Tibial nerve (tissue), 4 donors: ENCODE measurements around the gene E2F4. TPM values are rescaled to one million over a fixed set of nuclear protein-coding genes. Genes with fewer than 3 reads are reported as not detected.

Source experiments
- DNase-seq, 2 donors: peaks; one replicate each; pipeline ENCODE4 v3.0.0-alpha.2; 2019; ENCODE audit warnings: low spot score in 2 of 2
- H3K27ac ChIP-seq, 4 donors: fragments of 200-600 bp; sonication (generic) in 3 of 4; one replicate each; pipeline ENCODE4 v1.5.1; 2017 to 2019; ENCODE audit warnings: mild to moderate bottlenecking in 1 of 4
- H3K27me3 ChIP-seq, 2 donors: fragments of 200-600 bp; sonication (generic) in 1 of 2; one replicate each; pipeline versions ENCODE4 v1.5.1 to v1.6.0; 2017 to 2019
- H3K36me3 ChIP-seq, 3 donors: fragments of 200-600 bp; sonication (generic); one replicate each; pipeline ENCODE4 v1.5.1; 2018 to 2019
- H3K4me1 ChIP-seq, 4 donors: fragments of 200-600 bp; sonication (generic) in 3 of 4; one replicate each; pipeline ENCODE4 v1.5.1; 2017 to 2019
- H3K4me3 ChIP-seq, 4 donors: fragments of 200-600 bp; sonication (generic) in 3 of 4; one replicate each; pipeline ENCODE4 v1.5.1; 2017 to 2019; ENCODE audit warnings: mild to moderate bottlenecking in 1 of 4, moderate library complexity in 1 of 4
- H3K9me3 ChIP-seq, 4 donors: fragments of 200-600 bp; sonication (generic) in 3 of 4; one replicate each; pipeline ENCODE4 v1.5.1; 2017 to 2019
- CTCF ChIP-seq, 5 experiments: fragments of 200-600 bp in 3 of 5; fragments of 450-650 bp in 2 of 5; sonication (generic) in 3 of 5; IDR thresholded peaks; one replicate each; pipeline ENCODE4 v1.5.1; 2016 to 2019; ENCODE audit warnings: antibody characterized with exemption in 5 of 5, mild to moderate bottlenecking in 3 of 5, moderate library complexity in 2 of 5
- EP300 ChIP-seq, 2 donors: sonication (generic); formaldehyde crosslinking; IDR thresholded peaks; one replicate each; pipeline ENCODE4 v1.6.1; 2017; ENCODE audit warnings: antibody characterized with exemption in 2 of 2, mild to moderate bottlenecking in 1 of 2
- POLR2A ChIP-seq, 2 donors: fragments of 450-650 bp; IDR thresholded peaks; one replicate each; pipeline ENCODE4 v1.6.1; 2017; ENCODE audit warnings: antibody characterized with exemption in 2 of 2, mild to moderate bottlenecking in 2 of 2, moderate library complexity in 2 of 2
- WGBS, 2 donors: methylation state at CpG; one replicate each; pipeline ENCODE4 v1.1.5; 2018; 5-methylcytosine and 5-hydroxymethylcytosine counted together
- total RNA-seq, 4 donors: library from RNA; depleted of rRNA; stranded (reverse); fragments of >200 nt; gene quantifications; one replicate each; pipeline ENCODE4 v1.1.0, GENCODE V29; 2016

E2F4 gene
- total RNA-seq, 4 donors from 2014 or later: 60.1 to 119 (median 99.8) TPM

DNA sequence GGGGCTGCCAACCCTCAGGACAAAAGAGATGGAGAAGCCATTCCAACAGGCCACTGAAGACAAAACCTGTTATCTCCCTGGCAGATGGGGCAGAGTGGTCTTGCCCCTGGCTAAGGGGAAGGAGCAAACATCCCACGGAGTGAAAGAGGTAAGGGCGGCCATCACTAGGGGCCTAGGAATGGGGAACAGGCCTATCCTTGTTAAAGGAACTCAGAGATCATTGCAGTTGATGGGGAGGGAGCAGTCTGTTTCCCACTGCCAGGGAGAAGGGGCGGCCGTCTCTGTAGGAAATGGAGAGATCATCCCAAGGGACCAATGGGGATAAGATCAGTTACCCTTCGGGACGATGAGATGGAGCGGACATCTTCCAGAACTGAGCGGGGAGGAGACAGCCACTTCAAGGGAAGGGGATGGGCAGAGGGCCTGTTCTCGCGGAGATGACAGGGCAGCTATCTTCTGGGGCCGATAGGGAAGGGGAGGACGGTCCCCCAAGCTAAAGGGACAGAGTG lies 34.4 kb downstream of the E2F4 start:
- H3K9me3 ChIP-seq: no peaks in the 10 kb centered on the region
- H3K4me1 ChIP-seq: peaks cover 0 to 30% (median 10%) of the 10 kb centered on the region in 4 donors
- peak overlapping the region; percentile 74 to 94 (median 86) for H3K4me3 ChIP-seq
- no peak for TF ChIP-seq EP300 (IDR thresholded peaks at IDR 0.05)
- no peak for TF ChIP-seq POLR2A (IDR thresholded peaks at IDR 0.05)
- no peak for TF ChIP-seq CTCF (IDR thresholded peaks at IDR 0.05)
- peaks cover 0 to 57% (median 0%) of the 10 kb centered on the region in 3 donors for H3K36me3 ChIP-seq
- peak overlapping the region; percentile 21 to 92 (median 84) for H3K27ac ChIP-seq
- 5 to 6% methylated on average over 12 of the region's 12 CpGs for WGBS, 2 donors
- DNase-seq: no peak
- H3K27me3 ChIP-seq: no peaks in the 10 kb centered on the region

DNA sequence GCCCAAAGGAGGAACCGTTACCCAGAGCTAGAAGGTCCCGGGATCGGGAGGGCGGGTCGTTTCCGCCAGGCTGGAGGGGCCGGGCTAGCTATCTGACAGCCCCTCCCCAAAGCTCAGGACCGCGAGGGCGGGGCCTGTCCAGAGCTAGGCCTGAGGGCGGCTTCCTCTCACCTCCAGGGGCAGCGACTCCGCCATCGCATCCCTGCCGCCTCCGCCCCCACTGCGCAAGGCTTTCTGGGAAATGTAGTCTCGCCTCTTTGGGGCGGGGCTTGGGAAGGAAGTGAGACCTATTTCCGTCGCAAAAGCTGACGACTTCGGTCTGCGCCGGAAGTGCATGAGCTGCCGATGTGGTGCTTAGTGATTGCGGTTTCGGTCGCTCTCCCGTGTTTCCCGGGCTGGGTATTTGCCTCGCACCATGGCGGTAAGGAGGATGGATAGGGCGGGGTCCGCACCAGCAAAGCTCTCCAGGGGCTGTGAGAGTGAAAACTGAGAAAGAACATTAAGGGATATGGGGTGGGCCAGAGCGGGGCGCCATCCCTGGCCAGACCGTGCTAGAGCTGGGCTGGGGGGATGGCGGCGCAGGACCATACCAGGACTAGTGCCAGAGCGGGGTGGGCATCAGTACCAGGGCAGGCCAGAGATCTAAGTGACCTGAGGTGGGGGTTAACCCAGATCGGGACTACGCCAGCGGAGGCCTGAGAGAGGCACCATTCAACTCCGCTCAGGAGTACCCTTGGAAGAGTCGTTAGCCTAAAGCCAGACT lies 35.0 kb downstream of the E2F4 start, which contains the start of gene TMEM208:
Gene TMEM208, plus strand, starts transcription at position 327 of the 763 bp plus-strand sequence. Its CDS starts 89 bp downstream, at position 416.
- DNase-seq: peak; percentile 95 to 98
- peak within 1 kb of the TSS; percentile 74 to 94 (median 86) for H3K4me3 ChIP-seq
- 0 to 1% methylated on average over 37 to 44 of the region's 46 CpGs for WGBS, 2 donors
- TF ChIP-seq POLR2A (IDR thresholded peaks at IDR 0.05) (peak; percentile 76 to 89), CTCF (IDR thresholded peaks at IDR 0.05) (peak in 3 of 5 experiments; percentile 7 to 60 (median 49)), EP300 (IDR thresholded peaks at IDR 0.05) (peak; percentile 98 to 99)
- peaks cover 0 to 30% (median 10%) of the 10 kb centered on the region in 4 donors for H3K4me1 ChIP-seq
- no peaks in the 10 kb centered on the region for H3K27me3 ChIP-seq
- peaks cover 0 to 57% (median 4%) of the 10 kb centered on the region in 3 donors for H3K36me3 ChIP-seq
- no peaks in the 10 kb centered on the region for H3K9me3 ChIP-seq
- H3K27ac ChIP-seq: peak within 1 kb of the TSS; percentile 21 to 92 (median 84)

DNA sequence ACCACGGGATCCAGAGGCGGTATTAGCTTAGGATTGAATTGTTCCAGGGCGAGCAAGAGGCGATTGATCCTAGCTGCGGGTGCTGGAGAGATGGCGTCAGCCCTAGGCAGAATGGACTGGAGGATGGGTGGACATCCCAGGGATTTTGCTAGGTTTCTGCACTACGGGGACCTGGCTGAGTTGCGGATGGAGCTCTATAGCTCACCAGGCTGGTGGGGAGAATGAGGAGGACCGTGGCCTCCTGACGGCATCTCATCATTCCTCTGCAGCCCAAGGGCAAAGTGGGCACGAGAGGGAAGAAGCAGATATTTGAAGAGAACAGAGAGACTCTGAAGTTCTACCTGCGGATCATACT lies 35.6 kb downstream of the E2F4 start:
- H3K9me3 ChIP-seq: no peaks in the 10 kb centered on the region
- peaks cover 0 to 30% (median 10%) of the 10 kb centered on the region in 4 donors for H3K4me1 ChIP-seq
- TF ChIP-seq POLR2A (IDR thresholded peaks at IDR 0.05): no peak
- no peak for TF ChIP-seq EP300 (IDR thresholded peaks at IDR 0.05)
- TF ChIP-seq CTCF (IDR thresholded peaks at IDR 0.05): no peak
- H3K27ac ChIP-seq: peak overlapping the region; percentile 9 to 92 (median 84)
- no peak for DNase-seq
- peak overlapping the region; percentile 74 to 94 (median 86) for H3K4me3 ChIP-seq
- peaks cover 0 to 59% (median 4%) of the 10 kb centered on the region in 3 donors for H3K36me3 ChIP-seq
- H3K27me3 ChIP-seq: no peaks in the 10 kb centered on the region
- 13 to 15% methylated on average over 12 of the region's 12 CpGs for WGBS, 2 donors

DNA sequence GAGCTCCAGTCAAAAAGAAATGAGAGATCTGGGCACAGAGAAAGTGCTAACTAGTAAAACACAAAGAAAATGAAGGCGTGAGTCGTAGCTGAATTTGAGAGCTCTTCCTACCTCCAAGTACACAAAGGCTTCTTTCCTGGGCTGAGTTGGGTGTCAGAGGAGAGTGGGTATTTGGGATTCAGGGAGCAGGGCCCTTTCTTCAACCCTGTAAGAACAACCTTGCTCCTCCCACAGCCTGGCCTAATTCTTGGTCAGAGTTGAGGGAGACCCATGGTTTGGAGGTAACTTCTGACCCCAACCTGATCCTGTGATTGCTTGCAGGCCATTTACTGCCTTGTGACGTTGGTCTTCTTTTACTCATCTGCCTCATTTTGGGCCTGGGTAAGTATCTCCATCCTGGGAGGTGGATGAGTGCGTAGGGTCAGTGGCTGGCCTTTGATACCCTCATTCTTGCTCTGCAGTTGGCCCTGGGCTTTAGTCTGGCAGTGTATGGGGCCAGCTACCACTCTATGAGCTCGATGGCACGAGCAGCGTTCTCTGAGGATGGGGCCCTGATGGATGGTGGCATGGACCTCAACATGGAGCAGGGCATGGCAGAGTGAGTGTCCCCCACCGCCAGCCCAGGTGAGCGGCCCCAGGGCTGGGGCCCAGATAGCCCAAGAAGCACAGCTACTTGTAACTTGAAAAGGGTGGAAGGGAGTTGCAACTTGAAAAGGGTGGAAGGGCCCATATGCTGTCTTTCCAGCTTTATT lies 36.3 kb downstream of the E2F4 start:
- no peak for DNase-seq

More for the DNA sequence above, 36.3 kb downstream of the E2F4 start:
- Histone ChIP-seq H3K27ac (no peak overlapping the region), H3K9me3 (no peaks in the 10 kb centered on the region), H3K4me3 (peak overlapping the region in 3 of 4 donors; percentile 74 to 94 (median 84)), H3K4me1 (peaks cover 0 to 30% (median 10%) of the 10 kb centered on the region in 4 donors), H3K36me3 (peaks cover 0 to 60% (median 4%) of the 10 kb centered on the region in 3 donors), H3K27me3 (no peaks in the 10 kb centered on the region)
- TF ChIP-seq CTCF (IDR thresholded peaks at IDR 0.05) (no peak), POLR2A (IDR thresholded peaks at IDR 0.05) (no peak), EP300 (IDR thresholded peaks at IDR 0.05) (no peak)
- 76 to 88% methylated on average over 8 to 9 of the region's 9 CpGs for WGBS, 2 donors
